SU-DHL-6 (cell line): ENCODE data around the gene GMDS.

Source experiments
- H2AFZ ChIP-seq: fragments of 200-600 bp; sonication (generic); 2 replicates; pipeline ENCODE4 v1.6.1; 2014; ENCODE audit warnings: low read depth, mild to moderate bottlenecking, moderate library complexity, mixed read lengths, antibody characterized with exemption, low read length; ENCODE audit not compliant: severe bottlenecking
- H3F3A ChIP-seq: fragments of 200-600 bp; shearing (Covaris generic); 2 replicates; pipeline ENCODE4 v1.6.0; 2016; ENCODE audit warnings: antibody characterized with exemption, mild to moderate bottlenecking; ENCODE audit not compliant: insufficient read depth
- H3K27ac ChIP-seq: fragments of 200-600 bp; sonication (generic); 2 replicates; pipeline ENCODE4 v1.5.1; 2016; ENCODE audit warnings: low read depth, mild to moderate bottlenecking, low read length, moderate library complexity, mixed read lengths
- H3K27me3 ChIP-seq: fragments of 200-600 bp; sonication (generic), shearing (Covaris generic); 2 replicates; pipeline ENCODE4 v1.6.0; 2014; ENCODE audit warnings: mild to moderate bottlenecking, low read length
- H3K36me3 ChIP-seq: fragments of 200-600 bp; sonication (generic); 2 replicates; pipeline ENCODE4 v1.6.1; 2014; ENCODE audit warnings: mild to moderate bottlenecking, low read length, mixed read lengths
- H3K4me2 ChIP-seq: fragments of 300-600, 200-600 bp; shearing (Covaris generic), sonication (generic); 2 replicates; pipeline ENCODE4 v1.6.0; 2014; ENCODE audit warnings: low read length, low read depth, mild to moderate bottlenecking; ENCODE audit not compliant: poor library complexity, severe bottlenecking
- H3K4me3 ChIP-seq: fragments of 200-600 bp; sonication (generic); 2 replicates; pipeline ENCODE4 v1.5.1; 2014; ENCODE audit warnings: antibody characterized with exemption, low read length, mild to moderate bottlenecking, mixed read lengths; ENCODE audit not compliant: insufficient read depth, poor library complexity, severe bottlenecking
- H3K79me2 ChIP-seq: fragments of 200-600 bp; sonication (generic); 2 replicates; pipeline ENCODE4 v1.6.1; 2014; ENCODE audit warnings: mild to moderate bottlenecking, low read length, moderate library complexity; ENCODE audit not compliant: insufficient read depth
- H3K9ac ChIP-seq: fragments of 200-600 bp; sonication (generic); 2 replicates; pipeline ENCODE4 v1.7.0; 2014; ENCODE audit warnings: mild to moderate bottlenecking, low read length
- H3K9me2 ChIP-seq: fragments of 200-600 bp; sonication (generic); replicated peaks from 2 replicates; pipeline ENCODE4 v1.6.1; 2014; ENCODE audit warnings: low read length; ENCODE audit not compliant: insufficient read depth
- H3K9me3 ChIP-seq: fragments of 200-600 bp; sonication (generic); 2 replicates; pipeline ENCODE4 v1.6.1; 2014; ENCODE audit warnings: low read length, mixed read lengths; ENCODE audit not compliant: insufficient read depth
- H4K20me1 ChIP-seq: fragments of 200-600 bp; sonication (generic); 2 replicates; pipeline ENCODE4 v1.6.1; 2014; ENCODE audit warnings: low read depth, mild to moderate bottlenecking, antibody characterized with exemption, low read length, moderate library complexity, mixed read lengths
- EZH2phosphoT487 ChIP-seq: fragments of 200-600 bp; sonication (generic), shearing (Covaris generic); conservative IDR thresholded peaks from 2 replicates; pipeline ENCODE4 v1.6.1; 2018; ENCODE audit warnings: mild to moderate bottlenecking, antibody characterized with exemption, low read length, moderate library complexity, mixed read lengths
- TF ChIP-seq, protein P1 (sequence below): fragments of 200-600 bp; sonication (generic); IDR thresholded peaks from one replicate; pipeline ENCODE4 v1.5.1; 2017; ENCODE audit warnings: antibody characterized with exemption, mild to moderate bottlenecking, low read length, moderate library complexity; ENCODE audit not compliant: insufficient read depth, poor library complexity, severe bottlenecking

The GMDS gene

DNA sequence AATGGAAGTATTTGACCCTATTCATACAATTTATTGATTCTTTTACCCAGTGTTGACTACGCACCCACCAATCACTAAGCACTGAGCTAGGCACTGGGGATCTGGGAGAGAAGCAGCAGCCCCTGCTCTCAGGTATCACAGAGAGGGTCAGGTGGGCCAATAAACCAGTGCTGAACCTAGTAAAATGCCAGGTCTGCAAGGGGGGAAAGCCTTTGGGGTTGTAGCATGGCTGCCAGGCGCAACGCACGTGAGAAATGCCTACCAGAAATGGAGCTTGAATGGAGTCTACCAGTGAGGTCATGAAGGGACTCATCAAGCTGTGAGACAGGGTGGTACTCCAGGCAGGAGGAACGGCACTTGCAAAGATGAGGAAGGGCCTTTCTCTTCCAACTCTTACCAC is 313.6 kb downstream of the GMDS start:
- H3K4me3 ChIP-seq, result no peak overlapping the region
- H2AFZ ChIP-seq, result no peak overlapping the region
- no peaks in the 10 kb centered on the region for H3K79me2 ChIP-seq

DNA sequence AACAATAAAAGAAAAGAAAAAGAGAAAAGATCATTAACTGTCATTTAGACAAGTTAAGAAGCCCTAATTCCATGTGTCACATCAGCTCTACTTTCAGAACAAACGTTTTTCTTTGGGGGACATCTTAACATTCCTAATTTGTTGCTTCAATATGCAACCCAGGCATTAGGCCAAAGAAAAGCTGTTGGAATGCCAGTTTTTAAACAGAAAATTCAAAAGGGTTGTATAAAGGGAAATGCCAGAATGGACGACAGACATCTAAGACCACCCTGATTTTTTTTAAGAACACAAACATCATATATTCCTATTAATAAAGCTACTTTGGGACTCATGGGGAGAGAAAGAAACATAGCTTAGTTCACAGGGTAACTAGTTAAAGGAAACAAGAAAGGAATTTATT is 315.0 kb downstream of the GMDS start:
- H3F3A ChIP-seq, result no peaks in the 10 kb centered on the region
- no peak overlapping the region for H3K4me2 ChIP-seq
- no peaks in the 10 kb centered on the region for H3K79me2 ChIP-seq
- no peaks in the 10 kb centered on the region; the same call in 1 of the 2 replicates for H3K36me3 ChIP-seq
- no peaks in the 10 kb centered on the region for H3K27me3 ChIP-seq
- H3K9me2 ChIP-seq, result no peaks in the 10 kb centered on the region
- H3K4me3 ChIP-seq, result no peak overlapping the region
- H2AFZ ChIP-seq, result no peak overlapping the region
- H4K20me1 ChIP-seq, result no peaks in the 10 kb centered on the region
- H3K9me3 ChIP-seq, result peaks cover 5% of the 10 kb centered on the region; the same call in 1 of the 2 replicates
- H3K9ac ChIP-seq, result no peak overlapping the region
- TF ChIP-seq, protein P1, sequence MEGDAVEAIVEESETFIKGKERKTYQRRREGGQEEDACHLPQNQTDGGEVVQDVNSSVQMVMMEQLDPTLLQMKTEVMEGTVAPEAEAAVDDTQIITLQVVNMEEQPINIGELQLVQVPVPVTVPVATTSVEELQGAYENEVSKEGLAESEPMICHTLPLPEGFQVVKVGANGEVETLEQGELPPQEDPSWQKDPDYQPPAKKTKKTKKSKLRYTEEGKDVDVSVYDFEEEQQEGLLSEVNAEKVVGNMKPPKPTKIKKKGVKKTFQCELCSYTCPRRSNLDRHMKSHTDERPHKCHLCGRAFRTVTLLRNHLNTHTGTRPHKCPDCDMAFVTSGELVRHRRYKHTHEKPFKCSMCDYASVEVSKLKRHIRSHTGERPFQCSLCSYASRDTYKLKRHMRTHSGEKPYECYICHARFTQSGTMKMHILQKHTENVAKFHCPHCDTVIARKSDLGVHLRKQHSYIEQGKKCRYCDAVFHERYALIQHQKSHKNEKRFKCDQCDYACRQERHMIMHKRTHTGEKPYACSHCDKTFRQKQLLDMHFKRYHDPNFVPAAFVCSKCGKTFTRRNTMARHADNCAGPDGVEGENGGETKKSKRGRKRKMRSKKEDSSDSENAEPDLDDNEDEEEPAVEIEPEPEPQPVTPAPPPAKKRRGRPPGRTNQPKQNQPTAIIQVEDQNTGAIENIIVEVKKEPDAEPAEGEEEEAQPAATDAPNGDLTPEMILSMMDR, result no peak
- no peak for TF ChIP-seq EZH2phosphoT487
- H3K27ac ChIP-seq, result no peak overlapping the region

More for the DNA sequence above, 313.6 kb downstream of the GMDS start:
- TF ChIP-seq EZH2phosphoT487, result no peak
- TF ChIP-seq, protein P1, result no peak
- peaks cover 5% of the 10 kb centered on the region; the same call in 1 of the 2 replicates for H3K9me3 ChIP-seq
- no peak overlapping the region for H3K4me2 ChIP-seq
- H4K20me1 ChIP-seq, result no peaks in the 10 kb centered on the region
- H3K27ac ChIP-seq, result no peak overlapping the region
- no peak overlapping the region for H3K9ac ChIP-seq
- no peaks in the 10 kb centered on the region; the same call in 1 of the 2 replicates for H3K36me3 ChIP-seq
- H3F3A ChIP-seq, result no peaks in the 10 kb centered on the region
- no peaks in the 10 kb centered on the region for H3K9me2 ChIP-seq
- no peaks in the 10 kb centered on the region for H3K27me3 ChIP-seq

DNA sequence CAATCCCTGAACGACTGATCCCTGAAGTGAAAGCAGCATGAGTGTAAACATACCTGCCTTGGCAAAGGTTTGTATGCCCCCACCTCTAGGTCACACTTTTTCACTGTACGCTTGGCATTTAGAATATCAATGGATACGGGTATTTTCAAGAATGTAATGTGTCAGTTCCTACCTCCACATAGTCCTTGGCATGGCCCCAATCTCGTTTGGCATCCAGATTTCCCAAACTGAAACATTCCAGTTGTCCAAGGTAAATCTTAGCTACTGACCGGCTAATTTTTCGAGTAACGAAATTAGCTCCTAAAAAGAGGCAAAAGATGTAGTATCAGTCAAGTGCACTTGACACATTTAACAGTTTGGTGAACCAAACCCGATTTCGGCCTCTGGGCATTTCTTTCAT is 315.5 kb downstream of the GMDS start:
- Histone ChIP-seq H3K4me3 (no peak overlapping the region), H3K4me2 (no peak overlapping the region), H4K20me1 (no peaks in the 10 kb centered on the region), H3F3A (no peaks in the 10 kb centered on the region), H3K9me3 (peaks cover 4% of the 10 kb centered on the region; the same call in 1 of the 2 replicates), H3K79me2 (no peaks in the 10 kb centered on the region), H3K27me3 (no peaks in the 10 kb centered on the region), H3K36me3 (no peaks in the 10 kb centered on the region; the same call in 1 of the 2 replicates), H3K9me2 (no peaks in the 10 kb centered on the region), H3K27ac (no peak overlapping the region), H2AFZ (no peak overlapping the region), H3K9ac (no peak overlapping the region)
- TF ChIP-seq, protein P1, result no peak
- no peak for TF ChIP-seq EZH2phosphoT487
